Activated CD8-positive, alpha-beta memory T cell treated with anti-CD3 and anti-CD28 coated beads for 48 hours (primary cell): ENCODE results near the gene SOWAHA.
"Not testable (repeated sequence)": the region's sequence is repeated elsewhere in the genome, so short reads cannot be mapped to it uniquely, and the experiment has no call there.

Experiments
- DNase-seq, 3 experiments: peaks; one replicate each; pipeline ENCODE4 v3.0.0-alpha.2; 2020; ENCODE audit warnings: low read depth in 2 of 3, low spot score in 2 of 3

Gene SOWAHA

GRCh38 chr5:132848270-132848669 is 35.2 kb downstream of the SOWAHA start:
- no peak for DNase-seq

DNA sequence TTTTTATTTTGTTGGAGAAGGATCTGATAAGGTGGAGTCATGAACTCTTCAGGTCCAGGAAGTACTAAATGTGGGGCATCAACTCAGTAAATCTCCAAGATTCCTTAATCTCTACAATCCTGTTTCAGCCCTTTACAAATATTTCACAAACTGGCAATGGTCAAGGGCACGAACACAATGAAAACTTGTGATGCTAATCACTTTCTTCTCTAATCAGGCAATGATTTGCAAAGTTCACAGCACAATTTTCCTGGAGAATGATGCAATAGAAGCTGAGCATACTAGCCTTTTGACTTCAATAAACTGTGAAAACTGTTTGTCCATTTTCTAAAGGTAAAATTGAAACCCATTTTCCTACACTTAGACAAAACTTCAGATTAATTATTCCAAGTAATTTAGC is 36.2 kb downstream of the SOWAHA start:
- DNase-seq: no peak

- DNase-seq: no peak
Observed at GRCh38 chr5:132850066-132850465, 37.0 kb downstream of the SOWAHA start.

- no peak for DNase-seq
Observed at GRCh38 chr5:132853323-132853722, 40.2 kb downstream of the SOWAHA start.

DNA sequence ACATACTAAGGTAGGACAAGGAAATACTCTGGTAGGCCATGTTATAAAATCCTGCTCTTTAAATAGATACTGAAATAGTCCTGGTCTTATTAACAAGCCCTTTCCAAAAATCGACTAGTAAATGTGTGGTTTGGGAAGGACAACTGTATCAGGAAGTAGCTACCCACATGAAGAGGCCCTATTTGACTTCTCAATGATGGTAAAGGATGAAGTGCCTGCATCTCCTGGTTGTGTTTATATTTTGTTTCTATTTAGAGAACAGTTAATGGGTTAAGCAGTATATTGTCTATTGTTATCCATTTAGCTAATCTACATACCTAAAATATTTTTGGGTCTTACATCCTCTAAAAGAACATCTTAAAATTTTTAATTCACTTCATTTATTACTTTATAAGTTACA is 40.7 kb downstream of the SOWAHA start:
- DNase-seq: no peak

GRCh38 chr5:132854301-132854700 is 41.2 kb downstream of the SOWAHA start:
- DNase-seq: no peak

DNA sequence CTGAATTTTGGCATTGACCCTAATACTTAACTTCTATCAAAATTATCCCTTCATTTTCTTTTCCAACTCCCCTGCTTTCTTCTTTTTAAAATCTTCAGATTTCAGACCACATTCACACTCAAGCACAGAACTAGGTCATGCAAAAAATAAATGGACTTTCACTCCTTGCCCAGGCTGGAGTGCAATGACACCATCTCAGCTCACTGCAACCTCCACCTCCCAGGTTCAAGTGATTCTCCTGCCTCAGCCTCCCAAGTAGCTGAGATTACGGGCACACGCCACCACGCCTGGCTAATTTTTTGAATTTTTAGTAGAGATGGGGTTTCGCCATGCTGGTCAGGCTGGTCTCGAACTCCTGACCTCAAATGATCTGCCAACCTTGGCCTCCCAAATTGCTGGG is 41.9 kb downstream of the SOWAHA start:
- not testable (repeated sequence) for DNase-seq

DNA sequence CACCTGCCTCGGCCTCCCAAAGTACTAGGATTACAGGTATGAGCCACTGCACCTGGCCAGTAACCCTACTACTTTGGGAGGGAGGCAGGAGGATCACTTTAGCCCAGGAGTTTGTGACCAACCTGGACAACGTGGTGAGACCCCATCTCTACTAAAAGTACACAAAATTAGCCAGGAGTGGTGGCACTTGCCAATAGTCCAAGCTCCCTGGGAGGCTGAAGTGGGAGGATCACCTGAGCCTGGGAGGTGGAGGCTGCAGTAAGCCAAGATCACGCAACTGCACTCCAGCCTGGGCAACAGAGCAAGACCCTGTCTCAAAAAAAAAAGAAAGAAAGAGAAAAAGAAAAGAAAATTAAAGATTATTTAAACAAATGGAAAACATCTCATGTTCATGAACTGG is 42.9 kb downstream of the SOWAHA start:
- DNase-seq: no peak

DNA sequence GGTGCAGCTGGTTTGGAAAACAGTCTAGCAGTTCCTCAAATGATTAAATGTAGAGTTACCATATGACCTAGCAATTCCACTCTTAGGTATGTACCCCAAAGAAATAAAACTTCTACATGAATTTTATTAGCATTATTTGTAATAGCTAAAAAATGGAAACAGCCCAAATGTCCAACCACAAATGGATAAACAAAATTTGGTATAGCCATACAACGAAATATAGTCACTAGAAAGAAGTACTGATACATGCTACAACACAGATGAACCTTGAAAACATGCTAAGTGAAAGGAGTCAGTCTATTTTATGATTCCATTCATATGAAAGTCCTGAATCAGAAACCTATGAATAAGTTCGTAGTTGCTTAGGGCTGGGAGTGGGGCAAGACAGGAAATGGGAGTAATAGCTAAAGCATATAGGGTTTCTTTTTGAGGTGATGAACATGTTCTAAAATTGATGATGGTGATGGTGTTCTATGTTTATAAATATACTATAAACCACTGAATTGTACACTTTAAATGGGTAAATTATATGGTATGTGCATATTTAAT is 46.9 kb downstream of the SOWAHA start:
- DNase-seq: no peak

DNA sequence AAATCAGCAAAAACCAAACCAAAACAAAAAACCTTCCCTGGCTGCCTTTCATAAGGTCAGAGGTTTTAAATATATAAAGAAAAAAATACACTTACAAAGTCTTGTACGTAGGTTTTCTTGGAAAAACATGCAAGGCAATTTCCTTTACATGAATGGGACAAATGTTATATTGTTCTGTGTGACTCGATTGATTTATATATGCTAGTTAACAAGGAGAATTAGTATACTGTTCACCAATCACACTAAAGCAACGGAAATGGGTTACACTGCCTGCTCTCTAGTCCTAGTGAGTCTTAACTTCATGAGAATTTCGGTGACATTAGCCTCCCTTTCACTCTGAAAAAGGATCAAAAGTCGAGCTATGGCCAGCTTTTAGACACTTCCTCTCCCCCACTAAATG is 47.6 kb downstream of the SOWAHA start:
- no peak for DNase-seq

GRCh38 chr5:132865668-132866341 is 52.7 kb downstream of the SOWAHA start:
- DNase-seq: no peak
